GM20000 (cell line): ENCODE measurements around the gene RRP8.

Experiments used
- DNase-seq: peaks from one replicate; pipeline ENCODE4 v3.0.0; 2012; ENCODE audit warnings: low spot score
- CTCF ChIP-seq: IDR thresholded peaks from 2 replicates; pipeline ENCODE4 v1.5.1; 2012; ENCODE audit warnings: mild to moderate bottlenecking, control low read depth; ENCODE audit errors: extremely low read depth, missing control alignments

The RRP8 gene

GRCh38 chr11:6594142-6594768 lies 9.2 kb downstream of the RRP8 start:
- DNase-seq: no peak
- no peak for TF ChIP-seq CTCF

- no peak for DNase-seq
- no peak for TF ChIP-seq CTCF
Observed at GRCh38 chr11:6588018-6588417, 15.4 kb downstream of the RRP8 start.

GRCh38 chr11:6587360-6587953 lies 16.0 kb downstream of the RRP8 start:
- no peak for TF ChIP-seq CTCF
- no peak for DNase-seq

GRCh38 chr11:6586434-6587359 lies 16.7 kb downstream of the RRP8 start:
- no peak for DNase-seq
- no peak for TF ChIP-seq CTCF

GRCh38 chr11:6584528-6584927 lies 18.9 kb downstream of the RRP8 start:
- TF ChIP-seq CTCF: no peak
- DNase-seq: no peak

- no peak for DNase-seq
- TF ChIP-seq CTCF: no peak
Observed at GRCh38 chr11:6583584-6583983, 19.8 kb downstream of the RRP8 start.

GRCh38 chr11:6579681-6580080 lies 23.7 kb downstream of the RRP8 start:
- TF ChIP-seq CTCF: no peak
- no peak for DNase-seq
